Panc1 (cell line): ENCODE data around the gene ZNF580. TPM values are rescaled to one million over a fixed set of nuclear protein-coding genes. Genes with fewer than 3 reads are reported as not detected.

Source experiments
- ATAC-seq: fragments of 200-7000 bp; cut with Tn5 transposase; 2 replicates; pipeline ENCODE4 v1.9.1; 2020; ENCODE audit warnings: mild to moderate bottlenecking, moderate library complexity
- BruUV-seq: library from RNA; stranded (reverse); fragments of 400-500 nt; replicated peaks from 2 replicates; lab custom pipeline; 2021; lab: Mats Ljungman, UMichigan
- CTCF ChIA-PET: fragments of 300-600 bp; sonication (Branson Sonifier 250); formaldehyde crosslinking; loops from one replicate; lab custom pipeline; 2022; ENCODE audit warnings: antibody characterized with exemption; lab: Charles Lee
- POLR2A ChIA-PET: fragments of 300-600 bp; sonication (Branson Sonifier 250); formaldehyde crosslinking; loops from one replicate; lab custom pipeline; 2022; ENCODE audit warnings: antibody characterized with exemption; lab: Charles Lee
- DNase-seq: peaks from one replicate; pipeline ENCODE4 v3.0.0-alpha.2; 2010; ENCODE audit warnings: low read depth, low spot score
- H3K27ac ChIP-seq: 2 replicates; pipeline ENCODE4 v1.5.1; 2011; ENCODE audit warnings: mild to moderate bottlenecking, low read length, inconsistent platforms
- H3K27me3 ChIP-seq: fragments of 200-500 bp; sonication (Bioruptor generic); 2 replicates; pipeline ENCODE4 v1.6.0; 2014; ENCODE audit warnings: low read length, inconsistent platforms; ENCODE audit not compliant: control insufficient read depth, insufficient read depth
- H3K36me3 ChIP-seq: fragments of 200-500 bp; sonication (Bioruptor generic); 2 replicates; pipeline ENCODE4 v1.5.1; 2014; ENCODE audit warnings: inconsistent platforms, mild to moderate bottlenecking, low read length, moderate library complexity; ENCODE audit not compliant: control insufficient read depth, insufficient read depth
- H3K4me1 ChIP-seq: 2 replicates; pipeline ENCODE4 v1.5.1; 2011; ENCODE audit warnings: inconsistent platforms, mild to moderate bottlenecking, low read length, moderate library complexity; ENCODE audit not compliant: control insufficient read depth, insufficient read depth
- H3K4me3 ChIP-seq, 2 experiments: 2 replicates each; pipeline ENCODE4 v1.5.1; 2011 to 2012; ENCODE audit warnings: low read depth in 2 of 2, low read length in 2 of 2, mild to moderate bottlenecking in 2 of 2, inconsistent platforms in 1 of 2, moderate library complexity in 1 of 2
- H3K9me3 ChIP-seq: fragments of 200-500 bp; sonication (Bioruptor generic); 2 replicates; pipeline ENCODE4 v1.5.1; 2014; ENCODE audit warnings: low read depth, mild to moderate bottlenecking, inconsistent platforms, low read length, moderate library complexity; ENCODE audit not compliant: control insufficient read depth, insufficient read depth
- POLR2AphosphoS5 ChIP-seq: IDR thresholded peaks from 2 replicates; pipeline ENCODE4 v1.6.1; 2012; ENCODE audit warnings: mild to moderate bottlenecking, low read depth, low read length, moderate library complexity
- REST ChIP-seq, 2 experiments: IDR thresholded peaks; 2 replicates each; pipeline ENCODE4 v1.6.1; 2011 to 2012; ENCODE audit warnings: low read depth in 2 of 2, control low read depth in 1 of 2, low read length in 1 of 2, mild to moderate bottlenecking in 1 of 2, moderate library complexity in 1 of 2; ENCODE audit not compliant: insufficient read depth in 1 of 2
- SIN3A ChIP-seq: IDR thresholded peaks from 2 replicates; pipeline ENCODE4 v1.6.1; 2012; ENCODE audit warnings: low read depth, mild to moderate bottlenecking, low read length, moderate library complexity, borderline replicate concordance; ENCODE audit not compliant: insufficient read depth
- TCF7L2 ChIP-seq: IDR thresholded peaks from 2 replicates; pipeline ENCODE4 v1.6.1; 2011; ENCODE audit warnings: mild to moderate bottlenecking, low read depth, low read length, inconsistent platforms
- in situ Hi-C: cut with HindIII; loops from 2 replicates; pipeline ENCODE4 v1.10.0; 2016; ENCODE audit warnings: low sequenced_read_pairs, low pct_unique_long_range_greater_than_20kb
- intact Hi-C: fragments of 100-400 bp; cut with micrococcal nuclease; formaldehyde crosslinking; loops from one replicate; pipeline ENCODE4 v1.10.0; 2022; ENCODE audit not compliant: unreplicated experiment
- total RNA-seq: library from RNA; stranded (reverse); gene quantifications from one replicate; pipeline ENCODE4 v1.2.1, GENCODE V29; 2021; ENCODE audit not compliant: unreplicated experiment
- TF ChIP-seq, protein P1 (sequence below): fragments of 450-650 bp; IDR thresholded peaks from 2 replicates; pipeline ENCODE4 v1.5.1; 2017; ENCODE audit warnings: mild to moderate bottlenecking

ZNF580 gene
- total RNA-seq, 1 experiment from 2014 or later = 58.0 TPM

GRCh38 chr19:55680339-55681130 lies 39.7 kb downstream of the ZNF580 start:
- no peak overlapping the region for H3K27ac ChIP-seq
- POLR2A ChIA-PET = no interaction called here

More at GRCh38 chr19:55680339-55681130, 39.7 kb downstream of the ZNF580 start:
- TF ChIP-seq TCF7L2 = no peak
- TF ChIP-seq SIN3A = no peak
- no peak for TF ChIP-seq REST (IDR thresholded peaks at IDR 0.05; ENCODE audit: insufficient read depth in 1 of 2, low read depth in 2 of 2, low read length in 1 of 2)
- TF ChIP-seq, protein P1, sequence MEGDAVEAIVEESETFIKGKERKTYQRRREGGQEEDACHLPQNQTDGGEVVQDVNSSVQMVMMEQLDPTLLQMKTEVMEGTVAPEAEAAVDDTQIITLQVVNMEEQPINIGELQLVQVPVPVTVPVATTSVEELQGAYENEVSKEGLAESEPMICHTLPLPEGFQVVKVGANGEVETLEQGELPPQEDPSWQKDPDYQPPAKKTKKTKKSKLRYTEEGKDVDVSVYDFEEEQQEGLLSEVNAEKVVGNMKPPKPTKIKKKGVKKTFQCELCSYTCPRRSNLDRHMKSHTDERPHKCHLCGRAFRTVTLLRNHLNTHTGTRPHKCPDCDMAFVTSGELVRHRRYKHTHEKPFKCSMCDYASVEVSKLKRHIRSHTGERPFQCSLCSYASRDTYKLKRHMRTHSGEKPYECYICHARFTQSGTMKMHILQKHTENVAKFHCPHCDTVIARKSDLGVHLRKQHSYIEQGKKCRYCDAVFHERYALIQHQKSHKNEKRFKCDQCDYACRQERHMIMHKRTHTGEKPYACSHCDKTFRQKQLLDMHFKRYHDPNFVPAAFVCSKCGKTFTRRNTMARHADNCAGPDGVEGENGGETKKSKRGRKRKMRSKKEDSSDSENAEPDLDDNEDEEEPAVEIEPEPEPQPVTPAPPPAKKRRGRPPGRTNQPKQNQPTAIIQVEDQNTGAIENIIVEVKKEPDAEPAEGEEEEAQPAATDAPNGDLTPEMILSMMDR = no peak
- no peak for TF ChIP-seq POLR2AphosphoS5
- in situ Hi-C loops (no loop called here), intact Hi-C loops (no loop called here)
- Histone ChIP-seq H3K4me3 (no peak overlapping the region), H3K9me3 (no peaks in the 10 kb centered on the region), H3K36me3 (peaks cover 33% of the 10 kb centered on the region), H3K27me3 (no peaks in the 10 kb centered on the region), H3K4me1 (peaks cover 40% of the 10 kb centered on the region)
- DNase-seq (no peak), ATAC-seq (no peak)
- CTCF ChIA-PET = interaction anchor here (0.8 to 1.0 kb wide), 2 partner anchors 26 to 47 kb away, joined by 3 to 4 read pairs; no protein-coding TSS in a partner anchor
- no TSS peak for BruUV-seq
